WI38 (cell line): ENCODE measurements around the gene PSRC1.

ENCODE experiments used
- H3K4me3 ChIP-seq: 2 replicates; pipeline ENCODE4 v1.5.1; 2011; ENCODE audit warnings: low read depth, mild to moderate bottlenecking, control low read depth, low read length
- TF ChIP-seq, protein P1 (sequence below): IDR thresholded peaks from 2 replicates; pipeline ENCODE4 v1.5.1; 2012; ENCODE audit warnings: low read depth, mild to moderate bottlenecking, control low read depth, low read length

The PSRC1 gene

GRCh38 chr1:109251277-109252166, 31.4 kb downstream of the PSRC1 start:
- no peak overlapping the region for H3K4me3 ChIP-seq
- TF ChIP-seq, protein P1, sequence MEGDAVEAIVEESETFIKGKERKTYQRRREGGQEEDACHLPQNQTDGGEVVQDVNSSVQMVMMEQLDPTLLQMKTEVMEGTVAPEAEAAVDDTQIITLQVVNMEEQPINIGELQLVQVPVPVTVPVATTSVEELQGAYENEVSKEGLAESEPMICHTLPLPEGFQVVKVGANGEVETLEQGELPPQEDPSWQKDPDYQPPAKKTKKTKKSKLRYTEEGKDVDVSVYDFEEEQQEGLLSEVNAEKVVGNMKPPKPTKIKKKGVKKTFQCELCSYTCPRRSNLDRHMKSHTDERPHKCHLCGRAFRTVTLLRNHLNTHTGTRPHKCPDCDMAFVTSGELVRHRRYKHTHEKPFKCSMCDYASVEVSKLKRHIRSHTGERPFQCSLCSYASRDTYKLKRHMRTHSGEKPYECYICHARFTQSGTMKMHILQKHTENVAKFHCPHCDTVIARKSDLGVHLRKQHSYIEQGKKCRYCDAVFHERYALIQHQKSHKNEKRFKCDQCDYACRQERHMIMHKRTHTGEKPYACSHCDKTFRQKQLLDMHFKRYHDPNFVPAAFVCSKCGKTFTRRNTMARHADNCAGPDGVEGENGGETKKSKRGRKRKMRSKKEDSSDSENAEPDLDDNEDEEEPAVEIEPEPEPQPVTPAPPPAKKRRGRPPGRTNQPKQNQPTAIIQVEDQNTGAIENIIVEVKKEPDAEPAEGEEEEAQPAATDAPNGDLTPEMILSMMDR, result no peak

DNA sequence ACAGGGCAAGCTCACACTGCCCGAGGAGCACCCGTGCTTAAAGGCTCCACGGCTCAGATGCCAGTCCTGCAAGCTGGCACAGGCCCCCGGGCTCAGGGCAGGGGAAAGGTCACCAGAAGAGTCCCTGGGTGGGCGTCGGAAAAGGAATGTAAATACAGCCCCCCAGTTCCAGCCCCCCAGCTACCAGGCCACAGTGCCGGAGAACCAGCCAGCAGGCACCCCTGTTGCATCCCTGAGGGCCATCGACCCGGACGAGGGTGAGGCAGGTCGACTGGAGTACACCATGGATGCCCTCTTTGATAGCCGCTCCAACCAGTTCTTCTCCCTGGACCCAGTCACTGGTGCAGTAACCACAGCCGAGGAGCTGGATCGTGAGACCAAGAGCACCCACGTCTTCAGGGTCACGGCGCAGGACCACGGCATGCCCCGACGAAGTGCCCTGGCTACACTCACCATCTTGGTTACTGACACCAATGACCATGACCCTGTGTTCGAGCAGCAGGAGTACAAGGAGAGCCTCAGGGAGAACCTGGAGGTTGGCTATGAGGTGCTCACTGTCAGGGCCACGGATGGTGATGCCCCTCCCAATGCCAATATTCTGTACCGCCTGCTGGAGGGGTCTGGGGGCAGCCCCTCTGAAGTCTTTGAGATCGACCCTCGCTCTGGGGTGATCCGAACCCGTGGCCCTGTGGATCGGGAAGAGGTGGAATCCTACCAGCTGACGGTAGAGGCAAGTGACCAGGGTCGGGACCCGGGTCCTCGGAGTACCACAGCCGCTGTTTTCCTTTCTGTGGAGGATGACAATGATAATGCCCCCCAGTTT, 32.3 kb downstream of the PSRC1 start:
- TF ChIP-seq, protein P1, result no peak
- no peak overlapping the region for H3K4me3 ChIP-seq

GRCh38 chr1:109249654-109250401, 33.1 kb downstream of the PSRC1 start:
- TF ChIP-seq, protein P1, result no peak
- H3K4me3 ChIP-seq, result peak overlapping the region; percentile 47

DNA sequence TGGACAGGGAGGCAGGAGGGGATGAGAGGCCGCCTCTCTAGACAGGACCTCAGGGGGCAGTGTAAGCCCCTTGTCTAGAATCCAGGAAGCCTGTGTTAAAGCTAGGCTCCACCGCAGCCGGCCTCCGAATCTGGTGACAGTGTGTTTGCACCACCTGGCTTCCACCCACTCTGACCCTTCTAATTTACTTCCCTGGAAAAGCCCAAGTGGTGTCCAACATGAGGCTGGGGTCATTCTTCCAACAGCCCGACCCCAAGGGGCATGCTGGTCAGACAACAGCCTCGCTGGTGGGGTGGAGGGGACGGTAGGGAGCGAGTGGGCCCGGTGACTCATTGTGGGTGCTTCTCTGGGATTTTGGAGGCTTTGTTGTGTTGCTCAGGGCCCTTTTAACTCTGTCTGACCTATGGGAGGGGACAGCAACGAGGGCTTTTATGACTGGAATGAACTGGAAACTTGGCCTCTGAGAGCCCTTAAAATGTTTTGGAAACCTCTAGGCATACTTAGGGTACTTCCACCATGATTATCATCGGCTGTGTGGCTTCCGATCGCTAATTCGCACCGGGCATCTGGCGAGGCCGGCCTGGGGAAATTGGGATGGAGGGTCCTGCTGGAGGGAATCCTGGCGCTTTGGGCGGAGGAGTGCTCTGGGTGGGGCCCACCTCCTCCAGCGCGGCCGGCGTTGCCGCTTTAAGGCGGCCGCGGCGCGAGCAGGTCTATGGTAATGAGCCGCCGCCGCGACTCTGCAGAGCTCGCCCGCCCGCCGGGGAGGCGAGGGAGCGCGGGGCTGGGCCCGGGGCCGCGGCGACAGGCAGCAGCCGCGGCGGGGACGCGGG, 33.9 kb downstream of the PSRC1 start, which contains the start of gene CELSR2:
TSS of gene CELSR2 (plus strand) at position 743 of the 833 bp plus-strand sequence. CDS start 541 bp downstream, outside the sequence.
- peak within 1 kb of the TSS; percentile 47 for H3K4me3 ChIP-seq
- TF ChIP-seq, protein P1, result no peak

DNA sequence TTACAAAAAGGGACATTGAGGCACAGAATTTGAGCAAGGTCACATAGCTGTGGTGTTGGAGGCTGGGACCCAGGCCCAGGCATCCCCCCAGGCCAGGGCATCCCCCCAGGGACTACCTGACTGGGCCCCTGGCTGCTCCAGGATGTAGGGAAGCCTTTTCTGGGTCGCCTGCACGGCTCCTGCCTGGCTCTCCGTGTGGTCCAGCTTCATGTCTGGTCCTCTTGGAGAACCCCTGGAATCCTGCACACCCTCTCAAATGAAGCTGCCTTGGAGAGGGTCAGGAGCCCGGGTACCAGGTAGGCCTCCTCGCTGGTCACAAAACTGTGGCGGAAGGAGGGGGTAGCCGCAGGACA, 34.5 kb downstream of the PSRC1 start:
- TF ChIP-seq, protein P1, result no peak
- no peak overlapping the region for H3K4me3 ChIP-seq
